ENCODE data around the gene IPO4.
"Not testable (repeated sequence)": the region's sequence is repeated elsewhere in the genome, so short reads cannot be mapped to it uniquely, and the experiment has no call there.

Gene IPO4

DNA sequence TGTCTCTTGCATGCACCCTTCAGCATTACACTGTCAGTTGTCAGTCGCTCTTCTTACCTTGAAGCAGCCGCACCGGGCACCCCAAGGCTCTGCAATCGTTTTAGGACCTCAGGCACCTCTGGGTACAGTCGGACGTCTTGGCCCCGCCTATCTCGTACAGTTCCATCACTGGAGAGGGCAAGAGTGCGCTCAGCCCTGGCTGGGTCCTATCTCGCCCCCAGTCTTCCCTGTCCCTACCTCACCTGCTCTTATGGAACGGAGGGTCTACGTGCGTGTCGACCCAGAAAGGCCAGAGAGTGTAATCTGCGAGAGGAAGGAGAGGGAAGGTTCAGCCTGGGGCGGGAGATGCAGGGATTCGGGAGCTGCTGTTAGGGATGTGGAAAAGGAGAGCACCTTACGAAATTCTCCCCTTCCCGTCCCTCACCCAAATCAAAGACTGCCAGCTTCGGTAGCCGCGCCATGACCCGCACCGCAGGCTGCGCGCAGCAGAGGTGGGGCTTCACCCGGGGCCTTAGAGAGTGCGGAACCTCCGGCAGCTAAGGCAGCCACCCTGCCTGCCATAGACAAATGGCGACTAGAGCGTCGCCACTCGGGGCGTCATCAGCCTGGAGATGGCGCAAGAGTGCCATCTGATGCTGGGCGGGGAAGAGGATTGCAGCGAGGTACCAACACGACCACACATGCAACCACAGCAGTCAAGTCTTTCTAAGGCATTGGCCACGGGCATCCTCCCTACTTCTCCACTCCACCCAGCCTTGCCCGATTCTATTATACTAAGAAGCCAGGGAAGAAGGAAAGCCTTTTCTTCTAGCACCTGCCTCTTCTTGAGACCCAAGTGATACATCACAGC, 27.1 kb upstream of the IPO4 start, which contains the start of gene MDP1:
Gene MDP1, minus strand, starts transcription at position 572 of the 850 bp plus-strand sequence. Its CDS starts 111 bp downstream, at position 461.
- DNase-seq = peak in 13 of 14 donors; percentile 47 to 87 (median 72)

GRCh38 chr14:24213866-24214662, 25.4 kb upstream of the IPO4 start:
- DNase-seq = no peak

DNA sequence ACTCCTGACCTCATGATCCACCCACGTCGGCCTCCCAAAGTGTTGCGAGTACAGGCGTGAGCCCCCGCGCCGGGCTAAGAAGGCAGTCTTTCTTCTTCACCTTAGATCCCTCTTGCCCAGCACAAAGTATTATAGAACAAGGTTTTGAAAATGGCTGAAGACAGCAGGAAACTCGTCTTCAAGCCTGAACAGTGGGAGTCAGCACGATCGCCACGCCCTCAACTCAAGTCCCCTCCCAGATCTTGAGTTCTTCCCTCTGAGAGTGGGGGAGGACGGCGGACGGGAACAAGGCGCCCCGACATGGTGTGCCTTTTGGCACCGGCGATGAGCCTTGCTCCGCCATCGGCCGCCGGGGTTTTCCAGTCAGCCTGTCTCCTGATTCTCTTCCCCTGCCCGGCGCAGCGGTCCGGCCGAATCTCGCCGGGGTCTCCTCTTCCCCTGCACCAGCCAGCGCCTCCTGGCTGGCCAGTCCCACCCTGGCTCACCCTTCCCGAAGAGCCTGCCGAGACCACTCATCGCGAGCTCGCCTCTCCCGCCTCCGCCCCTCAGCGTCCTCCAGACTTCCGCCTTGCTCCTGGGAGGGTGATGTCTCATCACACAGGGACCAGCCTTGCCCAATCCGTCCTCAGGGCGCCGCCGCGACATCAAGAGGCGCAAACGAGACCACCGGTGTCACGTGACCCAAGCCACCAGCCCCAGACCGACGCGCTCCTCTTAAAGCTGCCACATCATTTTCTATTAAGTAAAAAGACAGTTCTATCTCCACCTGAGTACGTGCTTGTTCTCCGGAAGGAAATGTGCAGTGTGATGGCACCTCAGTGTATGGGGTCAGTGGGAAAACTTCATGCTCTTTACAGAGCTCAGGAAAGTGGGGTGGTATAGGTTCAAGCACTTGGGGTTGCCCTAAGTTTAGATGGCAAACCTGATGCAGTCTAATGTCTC, 24.6 kb upstream of the IPO4 start, which contains the start of gene CHMP4A:
Gene CHMP4A, minus strand, starts transcription at position 565 of the 942 bp plus-strand sequence. Its CDS starts 49 bp downstream, at position 516.
- DNase-seq = peak; percentile 54 to 94 (median 87)

DNA sequence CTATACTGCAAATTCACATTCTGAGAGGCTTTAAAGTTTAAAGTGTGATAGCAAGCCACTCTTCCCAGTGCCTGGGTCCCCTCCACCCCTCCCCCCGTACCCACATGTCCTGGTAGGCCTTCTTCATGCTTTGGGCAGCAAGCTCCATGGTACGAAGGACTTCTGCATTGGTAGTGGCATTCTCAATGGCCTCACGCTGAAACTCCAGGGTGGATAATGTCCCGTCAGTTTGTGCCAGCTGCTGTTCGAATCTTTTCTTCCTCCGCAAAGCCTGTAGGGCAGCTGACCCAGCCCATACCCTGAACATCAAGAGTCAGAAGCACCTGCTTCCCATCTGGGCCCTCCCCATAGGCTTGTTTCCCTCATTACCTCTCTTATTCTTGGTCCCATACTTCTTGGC, 22.7 kb upstream of the IPO4 start:
- no peak for DNase-seq

DNA sequence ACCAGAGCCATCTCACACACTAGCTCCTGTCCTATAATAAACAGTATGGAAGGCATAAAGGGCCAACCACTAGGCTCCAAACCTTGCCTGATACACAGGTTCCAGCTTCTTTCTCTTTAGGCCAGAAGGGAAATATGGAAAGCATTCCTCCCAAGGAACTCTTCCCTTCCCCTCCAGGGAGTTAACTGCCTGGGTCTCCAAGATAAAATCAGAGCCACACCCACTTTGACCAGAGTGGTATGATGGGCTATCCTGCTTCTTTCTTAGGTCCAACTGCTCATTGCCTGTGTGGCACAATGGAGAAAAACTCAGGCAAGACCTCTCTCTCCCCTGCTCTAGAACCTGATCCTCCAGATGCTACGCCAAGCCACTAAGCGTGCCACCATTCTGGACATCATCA, 19.0 kb upstream of the IPO4 start:
- no peak for DNase-seq

- DNase-seq = no peak
Observed at GRCh38 chr14:24207104-24207551, 18.5 kb upstream of the IPO4 start.

GRCh38 chr14:24206260-24207103, 17.9 kb upstream of the IPO4 start:
- no peak for DNase-seq

- DNase-seq = no peak
Observed at GRCh38 chr14:24204163-24205146, 15.8 kb upstream of the IPO4 start.

- DNase-seq = not testable (repeated sequence)
Observed at GRCh38 chr14:24203249-24203886, 14.8 kb upstream of the IPO4 start.

DNA sequence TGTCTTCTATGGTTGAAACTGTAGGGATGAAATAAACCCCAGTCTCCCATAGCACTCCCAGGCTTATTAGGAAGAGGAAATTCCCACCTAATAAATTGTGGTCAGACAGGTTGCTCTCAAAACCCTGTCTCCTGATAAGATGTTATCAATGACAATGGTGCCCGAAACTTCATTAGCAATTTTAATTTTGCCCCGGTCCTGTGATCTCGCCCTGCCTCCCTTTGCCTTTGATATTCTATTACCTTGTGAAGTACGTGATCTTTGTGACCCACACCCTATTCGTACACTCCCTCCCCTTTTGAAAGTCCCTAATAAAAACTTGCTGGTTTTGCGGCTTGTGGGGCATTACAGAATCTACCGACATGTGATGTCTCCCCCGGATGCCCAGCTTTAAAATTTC, 13.9 kb upstream of the IPO4 start:
- DNase-seq = not testable (repeated sequence)

GRCh38 chr14:24198814-24199524, 10.4 kb upstream of the IPO4 start:
- DNase-seq = no peak

DNA sequence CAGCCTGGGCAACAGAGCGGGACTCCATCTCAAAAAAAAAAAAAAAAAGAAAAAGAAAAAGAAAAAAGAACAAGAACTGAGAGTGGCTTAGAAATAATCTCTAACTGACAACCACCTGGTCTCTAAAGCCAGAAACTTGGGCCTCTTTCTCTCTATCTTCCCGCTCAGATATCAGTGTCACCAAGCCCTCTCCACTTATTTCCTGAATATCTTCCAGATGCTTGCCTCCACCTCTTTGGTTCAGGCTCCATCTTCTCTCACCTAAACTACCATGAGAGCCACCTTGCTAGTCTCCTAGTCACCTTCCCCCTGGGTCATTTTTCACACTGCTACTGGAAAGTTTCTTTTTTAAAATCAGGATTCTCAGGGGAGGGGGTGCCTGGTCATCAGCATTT, 8.4 kb upstream of the IPO4 start:
- no peak for DNase-seq

DNA sequence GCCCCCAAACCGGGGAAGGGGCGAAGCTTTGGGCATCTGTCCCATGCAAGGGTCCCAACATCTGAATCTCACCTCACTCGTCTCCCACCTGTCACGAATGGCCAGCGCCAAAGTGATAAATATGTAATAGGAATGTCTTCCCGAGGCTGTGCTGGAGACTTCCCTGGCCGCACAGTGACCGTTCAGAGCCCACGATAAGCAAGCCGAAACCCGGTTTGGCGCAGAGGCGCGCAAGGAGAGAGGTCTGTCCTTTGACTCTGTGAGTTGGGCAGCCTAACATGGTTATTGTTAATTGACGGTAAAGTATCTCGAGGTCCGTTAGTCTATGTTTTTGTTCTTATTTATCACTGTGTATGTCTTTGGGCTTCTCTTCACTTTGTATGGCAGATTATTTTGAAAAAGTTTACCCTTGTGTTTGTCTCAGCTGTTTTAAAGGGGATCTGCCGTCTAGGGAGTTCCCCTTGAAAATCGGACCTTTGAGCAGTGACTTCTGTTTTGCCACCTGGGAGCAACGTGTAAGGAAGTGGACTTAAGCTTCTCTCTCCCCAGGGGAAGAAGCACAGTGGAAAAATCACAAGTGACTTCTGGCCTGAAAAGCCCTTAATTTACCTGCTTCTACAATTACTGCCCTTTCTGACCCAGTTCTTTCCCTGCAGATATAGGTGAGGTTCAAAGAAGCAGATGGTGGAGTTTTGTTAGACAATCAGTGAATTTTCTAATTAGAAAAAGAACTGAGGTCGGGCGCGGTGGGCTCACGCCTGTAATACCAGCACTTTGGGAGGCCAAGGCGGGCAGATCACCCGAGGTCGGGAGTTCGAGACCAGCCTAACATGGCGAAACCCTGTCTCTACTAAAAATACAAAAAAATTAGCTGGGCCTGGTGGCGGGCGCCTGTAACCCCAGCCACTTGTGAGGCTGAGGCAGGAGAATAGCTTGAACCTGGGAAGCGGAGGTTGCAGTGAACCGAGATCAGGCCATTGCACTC, 7.7 kb upstream of the IPO4 start:
- DNase-seq = peak in 1 of 14 donors; percentile 32

DNA sequence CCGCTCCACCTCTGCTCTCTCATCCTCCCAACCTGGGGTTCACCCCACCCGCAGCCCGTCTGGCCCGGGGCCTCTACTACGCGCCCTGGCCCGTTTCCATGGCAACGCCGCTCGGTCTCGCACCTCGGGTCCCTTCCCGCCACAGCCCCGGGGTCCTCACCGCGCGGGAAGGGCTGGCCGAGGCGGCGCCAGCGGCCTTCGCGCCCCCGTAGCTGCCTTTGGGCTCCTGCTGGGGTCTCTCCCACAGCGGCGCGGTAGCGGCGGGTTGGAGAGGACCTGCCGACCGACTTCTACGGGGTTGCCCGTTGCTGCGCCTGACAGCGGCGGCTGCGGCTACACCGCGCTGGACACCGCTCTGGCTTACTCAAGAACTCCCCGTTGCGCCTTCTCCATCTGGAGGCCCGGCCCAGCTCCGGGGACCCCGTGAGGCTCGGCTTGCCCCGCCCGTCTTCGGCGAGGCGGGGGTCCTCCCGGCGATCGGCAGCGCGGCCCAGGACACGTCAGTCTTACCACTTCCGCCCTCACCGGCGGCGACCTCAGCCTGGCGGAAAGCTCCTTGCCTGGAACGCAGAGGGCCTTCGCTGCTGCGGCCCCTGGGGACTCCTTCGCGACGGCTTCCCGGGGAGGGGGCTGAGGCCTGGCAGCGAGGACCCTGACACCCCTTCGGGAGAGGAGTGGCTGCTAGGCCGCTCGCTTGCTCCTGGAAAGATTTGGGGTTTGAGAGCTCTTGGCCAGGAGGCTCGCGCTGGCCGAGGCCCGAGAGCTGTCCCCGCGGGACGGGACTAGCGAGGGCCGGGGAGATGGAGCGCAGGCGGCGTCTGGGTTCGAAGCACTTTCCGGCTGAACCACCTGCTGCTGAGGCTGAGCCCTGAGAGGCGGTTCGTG, 6.8 kb upstream of the IPO4 start, which contains the start of gene TM9SF1:
Gene TM9SF1, minus strand, starts transcription at position 256 of the 885 bp plus-strand sequence. CDS start 422 bp downstream, outside the sequence.
- DNase-seq = peak in 13 of 14 donors; percentile 44 to 90 (median 72)

GRCh38 chr14:24194873-24195185, 6.2 kb upstream of the IPO4 start:
- DNase-seq = peak in 1 of 14 donors; percentile 43

DNA sequence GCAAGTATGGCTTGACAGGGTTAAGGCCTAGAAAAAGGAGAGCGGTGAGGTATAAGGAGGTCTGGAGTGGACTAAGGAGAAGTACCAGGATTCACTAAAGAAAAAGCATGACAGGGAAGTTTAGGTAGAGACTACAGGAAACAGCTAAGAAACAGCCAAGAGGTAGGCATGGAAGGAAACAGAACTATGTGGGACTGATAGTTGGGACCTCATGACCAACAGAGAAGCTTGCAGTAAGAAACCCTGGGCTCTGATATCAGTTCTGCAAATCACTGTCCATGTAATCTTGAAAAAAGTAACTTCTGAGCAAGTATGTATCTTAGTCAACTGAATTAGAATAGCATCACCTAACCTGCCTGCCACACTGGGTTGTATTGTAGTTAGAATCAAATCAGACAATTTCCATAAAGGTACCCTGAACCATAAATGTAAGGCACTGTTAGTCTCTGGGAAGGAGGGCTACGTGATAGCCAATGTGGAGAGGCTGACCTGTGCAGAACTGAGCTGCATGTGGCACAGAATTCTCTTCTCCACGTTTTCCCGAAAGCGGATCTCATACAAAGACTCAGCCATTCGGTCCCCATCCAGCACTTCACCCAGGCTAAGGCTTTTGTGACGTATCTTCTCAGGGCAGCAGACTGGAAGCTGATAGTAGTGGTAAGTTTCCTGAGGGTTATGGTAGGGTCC, 5.7 kb upstream of the IPO4 start:
- no peak for DNase-seq
